Adrenal gland (tissue), 5 donors: ENCODE measurements around the gene ACAT2.

Experiments
- POLR2A ChIP-seq, 2 donors: fragments of 450-650 bp; IDR thresholded peaks; one replicate each; pipeline ENCODE4 v1.6.1; 2017; ENCODE audit warnings: antibody characterized with exemption in 2 of 2, mild to moderate bottlenecking in 2 of 2, moderate library complexity in 1 of 2
- TF ChIP-seq, protein P1 (sequence below), 6 experiments: fragments of 450-650 bp in 4 of 6; fragments of 200-600 bp in 2 of 6; sonication (generic) in 1 of 6; IDR thresholded peaks; 1 replicate in 5 of 6; 2 replicates in 1 of 6; pipeline versions ENCODE4 v1.5.1 to v1.8.0; 2016 to 2021; ENCODE audit warnings: antibody characterized with exemption in 6 of 6, mild to moderate bottlenecking in 2 of 6, moderate library complexity in 1 of 6
- donor health status: DM: no; HTN: no; CAD: no.

- TF ChIP-seq, protein P1, sequence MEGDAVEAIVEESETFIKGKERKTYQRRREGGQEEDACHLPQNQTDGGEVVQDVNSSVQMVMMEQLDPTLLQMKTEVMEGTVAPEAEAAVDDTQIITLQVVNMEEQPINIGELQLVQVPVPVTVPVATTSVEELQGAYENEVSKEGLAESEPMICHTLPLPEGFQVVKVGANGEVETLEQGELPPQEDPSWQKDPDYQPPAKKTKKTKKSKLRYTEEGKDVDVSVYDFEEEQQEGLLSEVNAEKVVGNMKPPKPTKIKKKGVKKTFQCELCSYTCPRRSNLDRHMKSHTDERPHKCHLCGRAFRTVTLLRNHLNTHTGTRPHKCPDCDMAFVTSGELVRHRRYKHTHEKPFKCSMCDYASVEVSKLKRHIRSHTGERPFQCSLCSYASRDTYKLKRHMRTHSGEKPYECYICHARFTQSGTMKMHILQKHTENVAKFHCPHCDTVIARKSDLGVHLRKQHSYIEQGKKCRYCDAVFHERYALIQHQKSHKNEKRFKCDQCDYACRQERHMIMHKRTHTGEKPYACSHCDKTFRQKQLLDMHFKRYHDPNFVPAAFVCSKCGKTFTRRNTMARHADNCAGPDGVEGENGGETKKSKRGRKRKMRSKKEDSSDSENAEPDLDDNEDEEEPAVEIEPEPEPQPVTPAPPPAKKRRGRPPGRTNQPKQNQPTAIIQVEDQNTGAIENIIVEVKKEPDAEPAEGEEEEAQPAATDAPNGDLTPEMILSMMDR (IDR thresholded peaks at IDR 0.05): no peak
- TF ChIP-seq POLR2A (IDR thresholded peaks at IDR 0.05): no peak
Observed at GRCh38 chr6:159761129-159761872, 544 bp upstream of the ACAT2 start.
